Pancreas (tissue), 10 donors: Measurements from ENCODE around the gene NPB. TPM values are rescaled to one million over a fixed set of nuclear protein-coding genes. Genes with fewer than 3 reads are reported as not detected.

Experiments used
- ATAC-seq, 4 donors: fragments of 200-7000 bp; cut with Tn5 transposase; one replicate each; pipeline versions ENCODE4 v1.8.0 to v1.9.1; 2020; ENCODE audit warnings: mild to moderate bottlenecking in 4 of 4, moderate library complexity in 4 of 4
- DNase-seq, 6 donors: peaks; one replicate each; pipeline ENCODE4 v3.0.0-alpha.2; 2020
- FAIRE-seq: peaks from 2 replicates; lab custom pipeline; 2012; peaks lifted over from hg19 to GRCh38; lab: Jason Lieb, UNC
- H3K27ac ChIP-seq, 4 donors: fragments of 200-600 bp; sonication (generic); 1 replicate in 3 of 4; 2 replicates in 1 of 4; pipeline versions ENCODE4 v1.5.0 to v1.8.0; 2020
- H3K27me3 ChIP-seq, 4 donors: fragments of 200-600 bp; one replicate each; pipeline ENCODE4 v1.8.0; 2021
- H3K36me3 ChIP-seq, 3 donors: fragments of 200-600 bp; sonication (generic) in 1 of 3; one replicate each; pipeline versions ENCODE4 v1.5.0 to v1.8.0; 2020 to 2021
- H3K4me1 ChIP-seq, 3 donors: fragments of 200-600 bp; one replicate each; pipeline ENCODE4 v1.8.0; 2021
- H3K4me3 ChIP-seq, 4 donors: fragments of 200-600 bp; sonication (generic) in 2 of 4; one replicate each; pipeline versions ENCODE4 v1.5.0 to v1.8.0; 2020 to 2021
- H3K9me3 ChIP-seq, 4 donors: fragments of 200-600 bp; one replicate each; pipeline ENCODE4 v1.8.0; 2021
- WGBS, 2 donors: extraction: QIAGEN DNeasy Blood & Tissue Kit; methylation state at CpG; one replicate each; pipeline ENCODE4 v1.1.7; 2013; 5-methylcytosine and 5-hydroxymethylcytosine counted together
- intact Hi-C, 3 donors: fragments of 100-400 bp; cut with DNase I; formaldehyde crosslinking; loops; one replicate each; pipeline versions ENCODE4 v1.11.1 to v1.14.2; 2022
- polyA plus RNA-seq, 2 donors: library from polyadenylated mRNA; stranded (reverse); fragments of 200-250 nt; gene quantifications; one replicate each; pipeline ENCODE4 v1.2.3, GENCODE V29; 2013
- total RNA-seq, 6 donors: library from RNA; stranded (reverse); fragmentation: NEBNext Ultra II Directional in 4 of 6; extraction: Animal tissue kit (Norgen Biotek cat#: 25700) in 4 of 6; gene quantifications; one replicate each; pipeline versions ENCODE4 v1.2.1 to v1.2.4, GENCODE V29; 2021 to 2023
- TF ChIP-seq, protein P1 (sequence below), 4 donors: fragments of 200-600 bp; sonication (generic) in 3 of 4; IDR thresholded peaks; one replicate each; pipeline versions ENCODE4 v1.5.0 to v1.8.0; 2021; ENCODE audit warnings: antibody characterized with exemption in 4 of 4
- donor health status: healthy with polysubstance abuse.
- donor health status: DM: no; HTN: no; CAD: no; lungs with moderate emphysema.
- donor health status: DM: no; HTN: no; CAD: no.
- donor health status: control.
- donor health status: control.
- donor health status: Bipolar disorder and iron deficiency.
- donor health status: DM: yes; HTN: yes; CAD: no.
- donor health status: DM: no; HTN: no; CAD: no.
- donor health status: DM: no; HTN: no; CAD: no.
- donor health status: DM: yes; HTN: yes; CAD: no.

Gene NPB
- total and polyA plus RNA-seq, 8 donors, result 0.19 to 0.62 (median 0.37) TPM; not detected in 2

DNA sequence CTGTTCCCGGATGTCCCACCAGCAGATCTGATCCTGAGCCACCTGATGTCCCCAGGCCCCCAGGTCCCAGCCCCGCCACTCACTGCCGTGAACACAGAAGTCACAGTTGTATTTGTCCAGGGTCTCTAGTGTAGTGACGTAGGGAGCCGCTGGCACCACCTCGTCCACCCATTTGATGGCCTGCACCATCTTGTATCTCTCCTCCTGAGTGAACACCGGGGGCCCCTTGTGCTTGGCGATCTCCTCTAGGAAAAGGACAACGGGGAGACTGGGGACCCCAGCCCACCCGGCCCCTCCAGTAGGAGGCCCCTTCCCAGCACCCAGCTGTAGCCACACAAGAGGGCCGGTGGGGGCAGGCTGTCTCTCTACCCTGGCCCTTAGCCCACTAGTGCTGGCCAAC lies 6.8 kb downstream of the NPB start:
- no peaks in the 10 kb centered on the region for H3K9me3 ChIP-seq
- H3K4me1 ChIP-seq, result peaks cover 7 to 10% (median 10%) of the 10 kb centered on the region in 3 donors
- 87 to 90% methylated on average over 11 of the region's 11 CpGs for WGBS, 2 donors
- H3K27ac ChIP-seq, result no peak overlapping the region
- DNase-seq, result peak in 2 of 6 donors; percentile 34 to 69
- TF ChIP-seq, protein P1, sequence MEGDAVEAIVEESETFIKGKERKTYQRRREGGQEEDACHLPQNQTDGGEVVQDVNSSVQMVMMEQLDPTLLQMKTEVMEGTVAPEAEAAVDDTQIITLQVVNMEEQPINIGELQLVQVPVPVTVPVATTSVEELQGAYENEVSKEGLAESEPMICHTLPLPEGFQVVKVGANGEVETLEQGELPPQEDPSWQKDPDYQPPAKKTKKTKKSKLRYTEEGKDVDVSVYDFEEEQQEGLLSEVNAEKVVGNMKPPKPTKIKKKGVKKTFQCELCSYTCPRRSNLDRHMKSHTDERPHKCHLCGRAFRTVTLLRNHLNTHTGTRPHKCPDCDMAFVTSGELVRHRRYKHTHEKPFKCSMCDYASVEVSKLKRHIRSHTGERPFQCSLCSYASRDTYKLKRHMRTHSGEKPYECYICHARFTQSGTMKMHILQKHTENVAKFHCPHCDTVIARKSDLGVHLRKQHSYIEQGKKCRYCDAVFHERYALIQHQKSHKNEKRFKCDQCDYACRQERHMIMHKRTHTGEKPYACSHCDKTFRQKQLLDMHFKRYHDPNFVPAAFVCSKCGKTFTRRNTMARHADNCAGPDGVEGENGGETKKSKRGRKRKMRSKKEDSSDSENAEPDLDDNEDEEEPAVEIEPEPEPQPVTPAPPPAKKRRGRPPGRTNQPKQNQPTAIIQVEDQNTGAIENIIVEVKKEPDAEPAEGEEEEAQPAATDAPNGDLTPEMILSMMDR (IDR thresholded peaks at IDR 0.05), result no peak
- H3K4me3 ChIP-seq, result no peak overlapping the region
- H3K27me3 ChIP-seq, result no peaks in the 10 kb centered on the region
- H3K36me3 ChIP-seq, result peaks cover 0 to 9% (median 6%) of the 10 kb centered on the region in 3 donors
- no peak for FAIRE-seq
- no peak for ATAC-seq
- intact Hi-C loops, result no loop called here

DNA sequence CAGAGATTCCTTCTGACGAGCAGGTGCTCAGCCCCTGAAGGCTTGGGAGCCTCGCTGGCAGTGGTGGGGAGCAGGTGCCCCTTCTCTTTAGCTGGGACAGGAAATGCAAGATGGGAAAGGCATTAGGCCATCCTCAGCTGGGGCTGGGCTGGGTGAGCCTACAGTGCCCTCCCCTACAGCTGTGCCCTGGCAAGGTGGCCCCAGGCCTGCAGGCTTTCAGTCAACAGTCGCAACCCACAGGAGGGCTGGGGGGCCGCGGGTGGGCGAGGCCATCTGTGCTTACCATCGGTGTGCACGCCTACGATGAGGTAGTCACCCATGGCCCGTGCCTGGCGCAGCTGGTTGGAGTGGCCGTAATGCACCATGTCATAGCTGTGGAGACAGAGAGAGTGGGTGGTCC lies 7.2 kb downstream of the NPB start:
- TF ChIP-seq, protein P1 (IDR thresholded peaks at IDR 0.05), result no peak
- DNase-seq, result no peak
- ATAC-seq, result no peak
- no peak overlapping the region for H3K4me3 ChIP-seq
- no peaks in the 10 kb centered on the region for H3K27me3 ChIP-seq
- no peak for FAIRE-seq
- 91 to 94% methylated on average over 12 of the region's 12 CpGs for WGBS, 2 donors
- peaks cover 7 to 10% (median 10%) of the 10 kb centered on the region in 3 donors for H3K4me1 ChIP-seq
- H3K9me3 ChIP-seq, result no peaks in the 10 kb centered on the region
- no peak overlapping the region for H3K27ac ChIP-seq
- intact Hi-C loops, result no loop called here
- H3K36me3 ChIP-seq, result peaks cover 0 to 13% (median 10%) of the 10 kb centered on the region in 3 donors

DNA sequence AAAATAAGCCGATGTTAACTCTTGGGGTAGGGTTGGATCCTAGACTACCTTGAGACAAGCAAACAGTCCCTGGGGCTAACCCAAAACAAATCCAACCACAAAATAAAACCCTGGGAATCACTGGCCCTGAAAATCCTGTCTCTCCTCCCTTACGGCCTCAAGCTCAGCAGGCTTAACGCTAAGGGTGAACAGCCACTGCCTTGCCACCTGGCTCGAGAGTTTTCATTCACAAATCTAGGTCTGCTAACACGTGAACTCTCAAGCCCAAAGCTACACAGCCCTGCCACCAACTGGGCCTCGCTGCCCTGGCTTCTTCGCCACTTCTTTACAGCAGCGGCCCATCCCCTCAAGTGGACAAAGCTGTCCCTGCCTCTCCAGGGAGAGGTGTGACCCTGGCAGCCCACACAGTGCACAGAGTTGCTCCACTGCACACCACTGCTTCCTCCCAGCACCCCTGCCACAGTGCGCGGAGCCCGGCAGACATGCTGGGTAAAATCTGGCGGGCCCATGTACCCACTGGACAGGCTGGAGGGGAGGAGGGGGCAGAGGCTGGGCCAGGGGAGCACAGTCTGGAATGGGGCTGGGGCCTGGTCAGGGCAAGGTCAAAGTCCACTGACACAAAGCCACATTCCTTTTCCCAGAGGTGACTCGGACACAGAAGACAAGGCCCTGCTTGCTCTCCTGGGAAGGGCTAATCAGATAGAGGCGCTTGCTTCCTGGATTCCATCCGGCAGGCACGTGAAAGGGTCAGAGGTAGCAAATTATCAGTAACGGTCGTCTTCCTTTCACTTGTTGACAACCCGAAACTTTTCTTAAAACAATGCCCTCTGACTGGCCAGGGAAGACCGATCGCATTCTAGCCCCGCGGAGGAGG lies 8.2 kb downstream of the NPB start:
- peaks cover 7 to 10% (median 10%) of the 10 kb centered on the region in 3 donors for H3K4me1 ChIP-seq
- FAIRE-seq (no peak), ATAC-seq (peak in 3 of 4 donors; percentile 3 to 8 (median 4)), DNase-seq (peak in 1 of 6 donors; percentile 79)
- intact Hi-C loops, result no loop called here
- no peaks in the 10 kb centered on the region for H3K9me3 ChIP-seq
- TF ChIP-seq, protein P1 (IDR thresholded peaks at IDR 0.05), result no peak
- peaks cover 0 to 17% (median 15%) of the 10 kb centered on the region in 3 donors for H3K36me3 ChIP-seq
- peak overlapping the region in 3 of 4 donors; percentile 28 to 55 (median 30) for H3K27ac ChIP-seq
- H3K4me3 ChIP-seq, result peak overlapping the region; percentile 69 to 92 (median 76)
- 26 to 29% methylated on average over 23 of the region's 23 CpGs for WGBS, 2 donors
- H3K27me3 ChIP-seq, result no peaks in the 10 kb centered on the region

DNA sequence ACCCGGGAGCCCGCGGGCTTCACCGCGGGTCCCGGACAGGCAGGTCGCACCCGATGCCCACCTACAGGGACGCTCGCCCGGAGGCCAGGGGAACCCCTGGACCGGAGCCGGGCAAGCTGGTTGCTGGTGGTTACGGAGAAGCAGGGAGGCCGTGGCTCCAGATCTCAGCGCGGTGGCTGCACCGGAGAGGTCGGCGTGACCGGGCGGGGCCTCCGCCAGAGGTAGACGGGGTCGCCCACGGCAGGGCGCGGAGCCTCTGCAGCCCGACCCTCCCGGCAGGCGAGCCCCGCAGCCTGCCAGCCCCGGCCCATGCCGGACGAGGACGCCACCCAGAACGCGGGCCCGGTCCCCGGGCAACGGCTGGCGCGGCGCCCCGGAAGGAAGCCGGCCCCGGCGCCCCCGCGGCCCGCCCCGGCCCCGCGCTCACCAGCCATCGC lies 8.8 kb downstream of the NPB start:
- H3K9me3 ChIP-seq, result no peaks in the 10 kb centered on the region
- peak overlapping the region; percentile 69 to 92 (median 76) for H3K4me3 ChIP-seq
- WGBS, 2 donors, result 0 to 1% methylated on average over 37 to 55 of the region's 55 CpGs
- ATAC-seq (peak; percentile 0 to 17 (median 6)), DNase-seq (peak in 1 of 6 donors; percentile 88), FAIRE-seq (no peak)
- peaks cover 0 to 19% (median 15%) of the 10 kb centered on the region in 3 donors for H3K36me3 ChIP-seq
- intact Hi-C loops, result no loop called here
- peaks cover 7 to 10% (median 10%) of the 10 kb centered on the region in 3 donors for H3K4me1 ChIP-seq
- peak overlapping the region in 3 of 4 donors; percentile 28 to 55 (median 30) for H3K27ac ChIP-seq
- H3K27me3 ChIP-seq, result no peaks in the 10 kb centered on the region
- TF ChIP-seq, protein P1 (IDR thresholded peaks at IDR 0.05), result no peak
